ENCODE results near the gene LAMTOR5.
"Not testable (repeated sequence)": the region's sequence is repeated elsewhere in the genome, so short reads cannot be mapped to it uniquely, and the experiment has no call there.

The LAMTOR5 gene

DNA sequence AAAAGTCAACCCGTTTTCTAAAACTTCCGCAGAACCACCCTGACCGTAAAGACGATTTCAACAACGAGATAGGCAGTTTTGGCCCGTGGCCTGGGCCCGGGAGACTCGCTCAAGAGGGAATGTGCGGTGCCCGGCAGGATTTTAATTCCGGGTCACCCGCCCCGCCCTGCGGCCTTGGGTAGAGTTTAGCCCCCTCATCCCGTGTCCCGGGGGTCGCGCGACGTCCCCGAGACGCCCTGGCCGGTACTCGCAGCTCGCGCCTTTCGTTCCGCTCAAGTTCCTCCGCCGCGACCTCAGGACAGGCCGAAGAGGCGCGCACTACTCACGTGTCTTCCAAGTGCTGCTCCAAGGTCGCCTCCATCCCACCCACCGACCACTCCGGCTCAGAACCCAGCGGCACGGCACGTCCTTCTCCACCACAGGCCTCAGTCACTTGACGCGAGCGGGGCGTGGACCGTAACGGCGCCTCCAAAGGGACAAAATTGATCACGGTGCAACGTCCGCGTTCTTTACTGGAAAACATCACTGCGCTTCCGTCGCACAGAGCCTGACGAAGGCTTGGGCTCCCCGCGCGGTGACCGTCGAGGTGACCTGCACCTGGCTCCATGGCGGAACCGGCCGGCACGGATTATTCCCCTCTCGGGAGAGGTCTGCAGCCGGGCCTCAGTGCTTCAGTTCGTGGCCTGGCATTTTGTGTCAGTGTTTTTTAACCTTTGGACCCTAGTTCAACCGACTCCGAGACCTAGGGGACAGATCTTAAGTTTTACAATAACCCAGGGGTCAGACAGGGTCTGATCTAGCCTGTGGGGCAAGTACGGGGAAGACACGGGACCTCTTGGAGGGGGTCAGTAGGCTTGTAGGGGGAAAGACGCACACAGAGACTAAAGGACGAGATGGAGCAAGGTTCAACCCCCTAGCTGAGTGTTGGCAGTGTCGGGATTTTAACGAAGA, at the start of gene LAMTOR5:
TSS of gene LAMTOR5 (minus strand) at position 435 of the 951 bp plus-strand sequence. CDS start at position 361, 74 bp downstream.
- FAIRE-seq: no peak

DNA sequence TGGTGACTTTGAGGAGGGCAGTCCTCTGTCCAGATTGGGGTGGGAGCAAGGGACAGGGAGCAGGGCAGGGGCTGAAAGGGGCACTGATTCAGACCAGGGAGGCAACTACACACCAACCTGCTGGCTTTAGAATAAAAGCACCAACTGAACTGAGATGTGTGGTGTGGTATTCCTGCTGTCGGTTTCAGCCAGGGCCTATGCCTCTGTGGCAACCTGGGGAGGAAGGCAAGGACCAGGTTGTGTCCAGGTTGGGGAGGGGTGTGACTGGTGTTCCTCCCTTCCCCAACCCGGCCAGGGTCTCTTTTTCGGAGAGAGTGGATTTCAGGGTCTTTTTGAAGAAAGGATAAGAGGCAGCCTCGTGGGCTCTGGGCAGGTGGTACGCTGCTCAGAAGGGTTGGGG, 49.7 kb upstream of the LAMTOR5 start:
- no peak for FAIRE-seq

DNA sequence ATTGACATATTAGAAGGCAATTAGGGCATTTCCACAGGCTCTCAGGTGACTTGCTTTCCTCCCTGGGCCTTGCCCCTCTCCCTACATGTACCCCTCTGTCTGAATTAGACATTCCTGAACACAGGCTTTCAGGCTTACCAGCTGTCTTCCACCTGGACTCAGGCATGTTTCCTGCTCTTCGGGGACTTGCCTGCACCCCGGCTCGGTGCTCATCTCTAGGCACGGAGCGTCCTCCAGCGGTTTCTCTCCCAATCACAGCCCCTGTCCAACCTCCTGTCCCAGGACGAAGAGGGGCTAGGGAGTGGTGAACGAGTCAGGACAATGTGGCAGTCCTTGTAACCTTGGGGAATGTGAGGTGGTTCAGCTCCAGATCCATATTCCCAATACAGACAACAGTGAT, 47.7 kb upstream of the LAMTOR5 start:
- no peak for FAIRE-seq

DNA sequence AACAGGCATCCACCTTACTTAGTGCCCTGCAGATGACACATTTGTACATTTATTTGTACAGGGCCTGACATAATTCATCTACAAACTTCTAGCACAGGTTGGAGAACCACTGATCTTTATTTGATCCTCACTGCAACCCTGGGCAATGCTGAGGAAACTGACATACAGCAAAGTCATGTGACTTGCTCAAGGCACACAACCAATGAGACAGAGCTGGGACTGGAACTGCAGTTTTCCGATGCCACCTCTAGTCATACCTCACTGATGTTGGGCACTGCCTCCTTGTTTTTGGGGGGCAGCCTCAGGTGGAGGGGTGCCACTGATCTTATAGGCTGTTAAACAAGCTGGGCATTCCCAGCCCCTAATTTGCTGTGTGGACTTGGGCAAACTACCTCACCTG, 46.8 kb upstream of the LAMTOR5 start:
- FAIRE-seq: no peak

DNA sequence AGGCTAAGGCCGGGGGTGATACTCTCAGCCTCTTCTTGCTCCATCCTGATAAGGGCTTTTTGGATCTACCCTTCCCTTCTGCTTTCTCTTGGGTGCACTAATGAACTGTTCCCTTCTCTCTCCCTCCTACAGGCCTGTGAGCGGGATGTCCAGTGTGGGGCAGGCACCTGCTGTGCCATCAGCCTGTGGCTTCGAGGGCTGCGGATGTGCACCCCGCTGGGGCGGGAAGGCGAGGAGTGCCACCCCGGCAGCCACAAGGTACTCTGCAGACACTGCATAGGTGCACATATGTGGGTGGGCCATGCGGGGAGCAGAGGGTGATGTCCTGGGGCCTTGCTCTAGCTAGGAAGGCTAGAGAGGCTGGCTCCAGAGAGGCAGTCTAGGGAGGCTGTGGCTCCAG, 46.3 kb upstream of the LAMTOR5 start:
- no peak for FAIRE-seq

DNA sequence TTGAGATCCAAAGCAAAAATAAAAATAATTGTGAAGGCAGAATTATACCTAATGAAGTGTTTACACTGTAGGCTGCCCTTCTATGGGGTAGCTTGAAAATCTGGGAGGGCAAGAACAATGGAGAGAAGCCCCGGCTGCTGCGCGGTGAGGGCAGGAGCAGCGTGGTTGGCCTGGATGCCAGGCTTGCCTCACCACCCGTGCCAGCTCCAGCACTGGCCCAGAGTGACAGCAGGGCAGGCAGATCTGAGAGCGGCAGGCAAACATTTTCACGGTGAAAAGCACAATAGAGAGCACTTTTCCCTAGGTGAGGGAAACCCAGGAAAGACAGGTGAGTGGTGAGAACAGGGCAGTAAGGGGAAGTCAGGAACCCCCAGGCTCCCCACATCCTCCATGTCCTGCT, 44.8 kb upstream of the LAMTOR5 start:
- no peak for FAIRE-seq

DNA sequence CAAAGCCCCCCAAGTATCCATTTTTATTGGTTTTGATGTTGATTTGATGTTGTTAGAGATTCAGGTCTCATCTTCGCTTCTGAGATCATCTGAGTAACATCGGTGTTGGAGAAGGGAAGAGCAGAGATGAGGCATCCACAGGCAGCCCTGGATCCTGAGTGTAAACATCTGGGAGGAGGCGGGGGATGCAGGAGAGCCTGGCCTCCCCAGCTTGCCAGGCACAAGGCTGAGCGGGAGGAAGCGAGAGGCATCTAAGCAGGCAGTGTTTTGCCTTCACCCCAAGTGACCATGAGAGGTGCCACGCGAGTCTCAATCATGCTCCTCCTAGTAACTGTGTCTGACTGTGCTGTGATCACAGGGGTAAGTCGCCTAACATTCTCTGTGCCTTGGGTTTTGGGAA, 43.4 kb upstream of the LAMTOR5 start, which contains the start of gene PROK1:
TSS of gene PROK1 (plus strand) at position 221 of the 400 bp plus-strand sequence. CDS start at position 289, 68 bp downstream.
- FAIRE-seq: no peak

DNA sequence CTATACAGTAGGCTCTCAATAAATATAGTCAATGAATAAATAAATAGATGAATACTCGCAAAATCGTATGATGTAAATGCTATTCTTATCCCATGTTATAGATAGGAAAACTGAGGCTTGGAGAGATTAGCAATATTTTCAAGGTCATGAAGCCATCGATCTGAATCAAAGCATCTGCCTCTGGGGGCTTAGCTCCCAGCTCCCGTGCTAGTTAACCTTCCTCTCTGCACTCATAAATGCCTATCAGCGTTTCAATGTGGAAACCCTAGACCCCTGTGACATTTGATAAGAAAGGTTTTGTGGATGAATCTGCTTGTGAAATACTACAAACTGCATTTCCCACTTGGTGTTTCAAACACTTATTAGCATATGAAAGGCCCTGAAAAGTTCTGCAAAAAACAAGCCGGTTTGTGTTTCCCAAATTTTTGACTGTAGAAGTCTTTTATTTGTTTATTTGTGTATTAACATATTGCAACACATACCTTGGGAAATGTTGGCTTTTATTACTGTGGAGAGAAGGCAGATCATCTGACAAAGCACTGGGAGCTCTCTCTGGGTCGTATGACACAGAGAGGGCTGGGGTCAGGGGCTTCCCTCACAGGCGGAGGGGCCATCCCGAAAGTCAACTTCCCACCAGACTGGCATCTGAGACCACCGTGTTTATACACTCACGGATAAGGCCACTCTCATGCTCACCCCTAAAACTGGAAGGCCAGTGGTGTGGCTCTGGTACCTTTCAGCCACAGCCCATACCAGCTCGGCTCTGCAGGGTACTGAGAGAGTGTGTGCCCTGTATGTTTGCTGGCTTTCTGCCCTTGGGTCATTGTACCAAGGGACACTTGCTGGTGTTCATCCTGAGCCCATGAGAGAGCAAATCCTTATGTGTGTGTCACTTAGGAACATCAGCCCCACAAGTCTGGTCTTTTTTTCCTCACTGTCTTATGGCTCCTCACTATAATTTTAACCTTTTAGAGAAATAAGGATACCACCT, 42.5 kb upstream of the LAMTOR5 start:
- no peak for FAIRE-seq

DNA sequence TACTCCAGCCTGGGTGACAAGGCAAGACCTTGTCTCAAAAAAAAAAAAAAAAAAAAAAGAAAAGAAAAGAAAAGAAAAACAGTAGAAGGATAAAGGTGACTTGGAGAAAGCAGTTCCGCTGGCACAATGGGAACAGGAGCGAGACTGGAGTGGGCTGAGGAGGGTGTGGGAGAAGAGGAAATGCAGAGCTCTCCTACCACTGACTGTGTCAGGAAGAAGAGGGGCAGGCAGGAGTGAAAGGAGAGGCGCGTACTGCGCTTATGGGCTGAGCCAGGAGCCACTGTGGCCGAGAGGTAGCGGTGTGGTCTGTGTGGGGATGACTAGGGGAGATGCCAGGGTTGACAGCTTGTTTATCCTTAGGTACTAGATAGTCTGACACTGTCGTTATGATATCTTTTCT, 37.1 kb upstream of the LAMTOR5 start:
- FAIRE-seq: no peak

DNA sequence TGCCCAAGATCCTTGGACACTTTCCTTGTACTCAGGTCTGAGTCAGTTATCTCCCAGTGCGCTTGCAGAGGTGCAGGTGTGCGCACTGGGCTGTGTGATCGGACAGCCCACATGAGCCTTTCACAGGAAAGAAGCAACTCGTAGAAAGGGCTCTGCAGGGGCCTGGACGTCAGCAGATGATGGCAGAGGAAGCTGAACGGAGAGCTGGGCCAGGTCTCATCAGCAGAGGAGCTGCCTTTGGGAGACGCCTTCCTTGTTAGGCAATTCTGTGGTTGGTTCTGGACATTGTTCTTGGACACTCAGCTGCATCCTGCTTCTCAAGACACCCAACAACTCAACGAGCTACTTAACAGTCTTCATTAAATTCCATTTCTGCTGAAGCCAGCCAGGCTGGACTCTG, 36.0 kb upstream of the LAMTOR5 start:
- FAIRE-seq: no peak

DNA sequence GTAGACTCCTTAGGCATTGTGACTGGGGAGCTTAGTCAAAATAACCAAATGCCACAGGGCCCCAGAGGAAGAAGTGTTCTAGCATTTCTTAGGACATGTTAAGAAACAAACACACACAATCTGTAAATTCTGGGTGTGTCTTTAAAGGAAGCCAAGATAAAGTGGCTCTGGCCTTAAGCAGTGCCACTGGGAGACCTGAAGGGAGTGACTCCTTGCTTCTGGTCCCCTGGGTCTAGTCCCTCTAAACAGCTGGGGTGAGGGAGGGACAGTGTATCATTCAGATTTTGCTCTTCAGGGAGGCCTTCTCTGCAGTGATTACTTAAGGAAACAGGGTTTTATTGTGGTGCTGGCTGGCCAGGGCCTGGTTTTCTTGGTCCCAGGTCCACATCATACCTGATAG, 34.4 kb upstream of the LAMTOR5 start:
- no peak for FAIRE-seq

DNA sequence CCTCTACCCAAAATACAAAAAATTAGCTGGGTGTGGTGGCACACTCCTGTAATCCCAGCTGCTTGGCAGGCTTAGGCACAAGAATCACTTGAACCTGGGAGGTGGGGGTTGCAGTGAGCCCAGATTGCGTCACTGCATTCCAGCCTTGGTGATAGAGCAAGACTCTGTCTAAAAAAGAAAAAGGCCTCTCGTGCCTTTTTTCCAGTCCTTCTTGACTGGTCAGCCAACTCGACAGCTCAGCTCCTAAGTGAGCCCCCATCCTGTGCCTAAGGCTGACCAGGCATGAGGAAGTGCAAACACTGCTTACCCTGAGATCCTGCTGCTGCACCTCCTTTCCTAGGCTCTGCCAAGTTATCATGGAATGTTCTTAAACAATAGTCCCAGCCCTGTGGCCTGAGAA, 33.4 kb upstream of the LAMTOR5 start:
- FAIRE-seq: no peak

DNA sequence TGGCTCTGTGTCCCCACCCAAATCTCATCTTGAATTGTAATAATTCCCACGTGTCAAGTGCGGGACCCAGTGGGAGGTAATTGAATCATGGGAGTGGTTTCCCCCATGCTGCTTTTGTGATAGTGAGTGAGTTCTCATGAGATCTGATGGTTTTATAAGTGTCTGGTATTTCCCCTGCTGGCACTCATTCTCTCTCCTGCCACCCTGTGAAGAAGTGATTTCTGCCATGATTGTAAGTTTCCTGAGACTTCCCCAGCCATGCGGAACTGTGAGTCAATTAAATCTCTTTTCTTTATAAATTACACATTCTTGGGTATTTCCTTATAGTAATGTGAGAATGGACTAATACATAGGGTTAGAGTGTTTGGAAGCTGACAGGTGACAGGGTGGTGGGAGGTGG, 32.4 kb upstream of the LAMTOR5 start:
- FAIRE-seq: not testable (repeated sequence)

DNA sequence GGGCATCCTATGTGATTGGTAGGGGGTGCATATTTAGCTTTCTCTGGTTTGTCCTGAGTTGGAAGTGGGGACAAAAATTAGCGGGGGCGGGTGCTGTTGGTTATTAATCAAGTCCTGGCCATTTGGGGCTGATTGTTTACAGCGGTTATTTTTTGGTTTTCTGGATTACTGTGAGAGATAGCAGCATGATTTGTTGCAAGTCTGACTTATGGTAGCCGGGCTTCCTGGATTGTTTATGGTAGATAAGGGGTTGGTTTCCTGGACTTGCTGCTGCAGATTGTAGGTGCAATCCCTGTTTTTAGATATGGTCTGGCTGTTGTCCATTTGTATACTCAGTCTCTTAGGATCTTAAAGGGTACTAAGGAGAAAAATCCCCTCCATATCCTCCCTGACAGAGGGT, 31.4 kb upstream of the LAMTOR5 start:
- FAIRE-seq: no peak

DNA sequence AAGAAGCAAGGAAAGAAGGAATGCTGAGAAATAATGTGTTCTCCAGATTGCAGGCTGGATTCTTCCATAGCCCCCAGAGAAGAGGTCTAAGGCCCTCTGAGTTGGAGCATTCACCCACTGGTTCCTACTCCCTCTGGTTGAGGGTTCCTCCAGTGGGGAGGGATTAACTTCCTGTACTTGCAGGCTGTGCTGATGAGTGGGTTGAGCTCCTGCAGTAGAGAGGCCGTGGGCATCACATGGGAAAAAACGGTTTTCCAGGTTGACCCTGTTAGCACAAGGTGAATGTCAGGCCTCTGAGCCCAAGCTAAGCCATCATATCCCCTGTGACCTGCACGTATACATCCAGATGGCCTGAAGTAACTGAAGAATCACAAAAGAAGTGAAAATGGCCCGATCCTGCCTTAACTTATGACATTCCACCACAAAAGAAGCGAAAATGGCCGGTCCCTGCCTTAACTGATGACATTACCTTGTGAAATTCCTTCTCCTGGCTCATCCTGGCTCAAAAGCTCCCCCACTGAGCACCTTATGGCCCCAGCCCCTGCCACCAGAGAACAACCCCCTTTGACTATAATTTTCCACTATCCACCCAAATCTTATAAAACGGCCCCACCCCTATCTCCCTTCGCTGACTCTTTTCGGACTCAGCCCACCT, 30.3 kb upstream of the LAMTOR5 start:
- FAIRE-seq: not testable (repeated sequence)

DNA sequence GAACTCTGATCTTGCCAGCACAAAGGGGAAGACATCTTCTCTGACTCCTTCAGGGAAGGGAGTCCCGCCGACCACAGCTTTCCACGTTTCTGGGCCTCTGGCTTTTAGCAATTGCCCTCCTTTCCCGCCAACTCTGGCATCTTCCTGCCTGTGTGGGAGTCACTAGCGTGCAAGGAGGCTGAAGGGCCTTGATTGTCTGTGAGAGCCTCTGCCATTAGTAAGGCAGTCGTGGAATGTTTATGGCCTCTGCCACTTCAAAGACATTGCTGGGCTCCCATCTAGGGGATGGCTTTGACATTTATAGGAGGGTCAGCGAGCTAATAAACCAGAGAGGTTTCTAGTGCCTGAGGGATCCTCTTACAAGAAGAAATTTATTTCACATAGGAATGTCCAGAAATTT, 29.1 kb upstream of the LAMTOR5 start:
- FAIRE-seq: no peak

DNA sequence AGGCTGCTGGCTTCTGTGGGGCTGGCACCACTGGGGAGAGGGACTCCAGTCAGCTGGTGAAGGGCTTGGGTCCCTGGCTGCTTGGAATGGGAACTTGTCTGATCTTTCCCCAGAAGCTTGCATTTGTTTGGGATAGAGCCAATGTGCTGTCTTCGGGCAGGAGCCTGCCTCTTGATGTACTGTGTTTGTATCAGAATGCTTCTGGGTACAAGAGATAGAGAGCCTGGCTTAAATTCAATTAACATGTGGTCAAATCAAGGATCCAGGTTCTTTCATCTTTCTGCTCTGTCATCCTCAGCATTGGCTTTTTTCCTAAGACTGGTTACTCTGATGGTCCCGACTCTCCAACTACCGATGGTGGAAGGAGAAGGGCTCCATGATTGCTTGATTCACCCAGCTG, 27.5 kb upstream of the LAMTOR5 start:
- FAIRE-seq: no peak

DNA sequence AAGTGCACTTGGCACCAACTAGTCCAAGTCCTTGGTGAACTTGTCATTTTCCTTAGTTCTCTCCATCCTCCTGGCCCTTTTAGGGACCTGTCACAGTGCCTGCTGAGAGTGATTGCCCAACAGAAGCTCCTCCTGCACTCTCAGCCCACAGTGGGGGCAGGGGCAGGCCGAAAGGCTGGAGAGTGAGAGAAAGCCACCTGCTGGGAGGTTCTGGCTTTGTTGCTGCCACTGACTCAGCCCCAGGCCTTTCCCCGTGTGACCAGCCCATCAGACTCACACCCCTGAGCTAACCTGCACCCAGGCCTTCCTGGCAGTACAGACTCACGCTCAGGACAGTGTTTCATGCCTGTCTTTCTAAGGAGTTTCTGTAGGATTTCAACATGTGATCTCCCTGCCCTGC, 26.3 kb upstream of the LAMTOR5 start:
- FAIRE-seq: no peak

DNA sequence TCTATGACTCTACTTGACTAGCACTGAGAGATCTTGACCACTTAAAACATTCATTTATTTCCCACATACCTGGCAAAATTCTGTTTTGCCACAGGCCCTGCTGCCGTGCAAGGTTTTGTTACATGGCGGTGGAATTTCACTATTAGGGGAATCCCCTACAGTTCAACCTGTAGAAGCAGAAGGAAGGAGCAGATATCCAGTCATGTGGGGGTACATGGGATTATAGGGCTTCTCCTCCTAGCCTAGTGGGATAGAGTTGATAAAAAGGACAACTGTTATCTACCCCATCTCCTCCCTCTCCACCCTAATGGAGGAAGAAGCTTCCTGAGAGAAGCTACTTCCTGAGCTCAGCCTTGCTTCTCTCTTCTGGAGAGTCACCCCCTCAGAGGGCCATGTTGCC, 25.7 kb upstream of the LAMTOR5 start:
- no peak for FAIRE-seq

DNA sequence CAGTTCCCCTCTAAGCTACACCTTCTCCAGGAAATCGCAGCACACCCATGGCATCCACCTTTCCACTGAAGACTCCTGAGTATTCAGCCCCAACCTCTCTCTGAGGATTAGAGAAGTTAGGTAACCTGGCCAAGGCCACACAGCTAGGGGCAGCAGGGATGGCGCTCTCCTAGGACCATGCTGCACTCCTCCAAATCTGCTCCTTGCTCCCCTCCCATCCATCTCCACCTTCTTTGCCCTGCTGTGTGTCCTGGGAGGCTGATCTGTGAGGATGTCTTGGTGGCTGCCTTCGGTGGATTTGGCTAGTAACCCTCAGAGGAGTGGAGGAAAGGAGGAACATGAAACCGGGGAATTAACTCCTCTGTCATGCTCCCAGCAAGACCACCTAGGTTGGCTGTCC, 23.4 kb upstream of the LAMTOR5 start:
- FAIRE-seq: no peak

DNA sequence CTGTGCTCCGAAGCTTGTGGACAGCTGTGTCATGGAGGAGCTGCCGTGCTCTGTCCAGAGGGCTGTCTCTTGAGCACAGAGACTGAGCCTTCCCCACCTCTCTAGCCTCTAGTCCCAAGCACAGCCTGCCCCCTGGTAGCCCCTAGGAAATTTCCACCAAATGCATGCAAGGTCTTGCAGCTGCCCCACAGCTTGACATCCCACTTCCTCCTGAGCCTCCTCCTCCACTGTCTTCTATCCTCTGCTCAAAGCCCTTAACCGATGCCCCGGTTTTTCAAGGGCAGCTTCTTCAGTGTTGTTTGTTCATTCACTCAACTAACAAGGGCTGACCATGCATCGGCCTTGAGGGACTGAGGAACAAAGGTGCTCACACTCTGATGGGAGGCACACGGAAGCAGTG, 22.9 kb upstream of the LAMTOR5 start:
- FAIRE-seq: no peak

DNA sequence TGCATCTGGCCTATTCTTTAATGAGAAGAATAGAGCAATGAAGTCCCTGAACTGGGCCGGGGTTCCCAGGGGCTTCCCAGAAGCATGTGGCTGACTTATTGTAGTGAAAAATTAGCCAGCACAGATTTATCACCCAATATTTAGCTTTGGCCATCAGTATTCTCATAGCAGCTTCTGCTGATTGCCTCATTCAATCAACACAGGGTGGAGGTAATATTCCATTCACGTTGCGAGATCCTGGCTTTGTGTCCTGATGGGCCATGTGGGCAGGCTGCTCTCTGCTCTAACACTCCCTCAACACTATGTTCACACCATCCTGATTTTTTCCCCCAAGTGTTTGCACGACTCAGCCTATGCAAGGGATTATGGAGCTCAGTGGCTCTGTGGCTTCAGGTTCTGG, 21.5 kb upstream of the LAMTOR5 start:
- no peak for FAIRE-seq

DNA sequence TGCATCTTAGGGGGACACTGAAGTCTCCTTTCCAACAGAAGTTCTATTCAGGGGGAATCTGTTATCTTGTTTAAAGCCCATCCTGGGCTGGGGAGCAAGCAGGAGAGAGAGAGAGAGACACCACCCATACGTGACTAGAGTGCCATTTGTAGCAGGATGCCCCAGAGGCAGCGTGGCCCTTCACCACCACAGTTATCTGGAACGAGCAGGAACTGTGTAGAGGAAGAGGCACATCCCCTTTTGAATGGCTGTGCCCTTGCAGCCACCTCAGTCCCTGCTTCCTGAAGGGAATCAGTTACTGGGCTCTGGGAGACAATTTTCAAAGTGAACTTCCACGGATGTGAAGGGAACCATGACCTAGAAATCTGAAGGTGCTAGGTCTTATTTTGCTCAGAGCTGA, 19.4 kb upstream of the LAMTOR5 start:
- FAIRE-seq: no peak

Data from A204.1 (cell line).